HepG2 (cell line): Measurements from ENCODE around the gene NES. TPM values are rescaled to one million over a fixed set of nuclear protein-coding genes. Genes with fewer than 3 reads are reported as not detected.

Source experiments
- DNMT3B ChIP-seq: conservative IDR thresholded peaks from 2 replicates; pipeline ENCODE4 v1.6.1; 2016; ENCODE audit warnings: missing biosample characterization, control low read depth
- EP300 ChIP-seq, 3 experiments: sonication (generic) in 1 of 3; formaldehyde crosslinking in 1 of 3; IDR thresholded peaks; 2 replicates each; pipeline versions ENCODE4 v1.5.1 to v1.6.1; 2011 to 2020; ENCODE audit warnings: low read depth in 2 of 3, low read length in 2 of 3, borderline replicate concordance in 1 of 3, improper control_type of control experiment in 1 of 3, mild to moderate bottlenecking in 1 of 3, missing genetic modification reagents in 1 of 3, moderate library complexity in 1 of 3
- FOSL2 ChIP-seq: sonication (generic); formaldehyde crosslinking; IDR thresholded peaks from 2 replicates; pipeline ENCODE4 v1.4.0; 2020; ENCODE audit warnings: missing genetic modification reagents
- HDAC2 ChIP-seq: sonication (generic); formaldehyde crosslinking; IDR thresholded peaks from 2 replicates; pipeline ENCODE4 v1.4.0; 2020; ENCODE audit warnings: missing genetic modification reagents
- HHEX ChIP-seq: IDR thresholded peaks from 2 replicates; pipeline ENCODE4 v1.6.1; 2016; ENCODE audit warnings: control low read depth
- KDM4B ChIP-seq: sonication (generic); formaldehyde crosslinking; IDR thresholded peaks from 2 replicates; pipeline ENCODE4 v1.4.0; 2020; ENCODE audit warnings: missing genetic modification reagents
- KLF13 ChIP-seq: sonication (generic); formaldehyde crosslinking; IDR thresholded peaks from 2 replicates; pipeline ENCODE4 v1.4.0; 2020; ENCODE audit warnings: mild to moderate bottlenecking, missing genetic modification reagents
- KLF16 ChIP-seq, 2 experiments: sonication (generic) in 1 of 2; formaldehyde crosslinking in 1 of 2; IDR thresholded peaks; 2 replicates each; pipeline versions ENCODE4 v1.6.1 to v1.8.0; 2016 to 2023; ENCODE audit warnings: missing genetic modification reagents in 2 of 2, missing compliant biosample characterization in 1 of 2
- NR2F1 ChIP-seq, 2 experiments: fragments of 450-650 bp in 1 of 2; formaldehyde crosslinking in 1 of 2; IDR thresholded peaks; 2 replicates each; pipeline versions ENCODE4 v1.5.0 to v1.6.1; 2016 to 2020; ENCODE audit warnings: mild to moderate bottlenecking in 1 of 2, missing compliant biosample characterization in 1 of 2, missing genetic modification reagents in 1 of 2, moderate library complexity in 1 of 2
- PAF1 ChIP-seq: IDR thresholded peaks from 2 replicates; pipeline ENCODE4 v1.6.1; 2016; ENCODE audit warnings: missing genetic modification reagents, missing compliant biosample characterization
- PHF20 ChIP-seq: sonication (generic); formaldehyde crosslinking; IDR thresholded peaks from 2 replicates; pipeline ENCODE4 v1.5.0; 2020; ENCODE audit warnings: mild to moderate bottlenecking, missing genetic modification reagents
- SAFB2 ChIP-seq: sonication (generic); formaldehyde crosslinking; IDR thresholded peaks from 2 replicates; pipeline ENCODE4 v1.5.1; 2020; ENCODE audit warnings: missing genetic modification reagents, low read depth, mild to moderate bottlenecking, borderline replicate concordance
- SKI ChIP-seq: fragments of 450-650 bp; IDR thresholded peaks from one replicate; pipeline ENCODE4 v1.6.1; 2018; ENCODE audit warnings: mild to moderate bottlenecking; ENCODE audit not compliant: partially characterized antibody
- SOX5 ChIP-seq: IDR thresholded peaks from 2 replicates; pipeline ENCODE4 v1.6.1; 2016; ENCODE audit warnings: borderline replicate concordance
- SP4 ChIP-seq: sonication (generic); formaldehyde crosslinking; IDR thresholded peaks from 2 replicates; pipeline ENCODE4 v1.8.1; 2023; ENCODE audit warnings: mild to moderate bottlenecking, missing genetic modification reagents
- TOE1 ChIP-seq: sonication (generic); formaldehyde crosslinking; IDR thresholded peaks from 2 replicates; pipeline ENCODE4 v1.4.0; 2020; ENCODE audit warnings: mild to moderate bottlenecking, missing genetic modification reagents
- TP53 ChIP-seq: sonication (generic); formaldehyde crosslinking; conservative IDR thresholded peaks from 2 replicates; pipeline ENCODE4 v1.4.0; 2020; ENCODE audit warnings: missing genetic modification reagents
- ZMYM3 ChIP-seq: sonication (generic); formaldehyde crosslinking; IDR thresholded peaks from 2 replicates; pipeline ENCODE4 v1.5.1; 2020; ENCODE audit warnings: mild to moderate bottlenecking, missing genetic modification reagents
- ZNF24 ChIP-seq: fragments of 450-650 bp; IDR thresholded peaks from 2 replicates; pipeline ENCODE4 v1.6.1; 2017; ENCODE audit warnings: antibody characterized with exemption, mild to moderate bottlenecking
- ZNF335 ChIP-seq: sonication (generic); formaldehyde crosslinking; IDR thresholded peaks from 2 replicates; pipeline ENCODE4 v1.4.0; 2020; ENCODE audit warnings: missing genetic modification reagents
- ZNF382 ChIP-seq: sonication (generic); formaldehyde crosslinking; IDR thresholded peaks from 2 replicates; pipeline ENCODE4 v1.5.0; 2020; ENCODE audit warnings: missing genetic modification reagents, mild to moderate bottlenecking, borderline replicate concordance
- ZNF564 ChIP-seq: sonication (generic); formaldehyde crosslinking; IDR thresholded peaks from 2 replicates; pipeline ENCODE4 v1.8.1; 2023; ENCODE audit warnings: mild to moderate bottlenecking, missing genetic modification reagents
- ZNF766 ChIP-seq: sonication (generic); formaldehyde crosslinking; IDR thresholded peaks from 2 replicates; pipeline ENCODE4 v1.5.0; 2020; ENCODE audit warnings: missing genetic modification reagents, borderline replicate concordance
- ZNF850 ChIP-seq: sonication (generic); formaldehyde crosslinking; conservative IDR thresholded peaks from 2 replicates; pipeline ENCODE4 v1.9.0; 2021; ENCODE audit warnings: mild to moderate bottlenecking, missing genetic modification reagents
- polyA plus RNA-seq, 8 experiments: library from polyadenylated mRNA; depleted of rRNA in 3 of 8; stranded (reverse) in 7 of 8; unstranded in 1 of 8; fragments of >200 nt; fragmentation: Illumina TruSeq in 4 of 8; extraction: Trizol in 4 of 8; gene quantifications; 2 replicates each; pipeline versions ENCODE4 v1.2.1 to v1.2.3, GENCODE V29; 2011 to 2016; ENCODE audit warnings: low read depth in 4 of 8, missing spikeins in 1 of 8, mixed read lengths in 1 of 8; ENCODE audit not compliant: insufficient read depth in 1 of 8
- total RNA-seq, 5 experiments: library from RNA; depleted of rRNA; stranded (reverse); fragments of >200 nt; fragmentation: Illumina TruSeq; extraction: Trizol; gene quantifications; 2 replicates each; pipeline ENCODE4 v1.2.3, GENCODE V29; 2016; ENCODE audit warnings: low read depth in 1 of 5
- TF ChIP-seq, protein P1 (sequence below): sonication (generic); formaldehyde crosslinking; IDR thresholded peaks from 2 replicates; pipeline ENCODE4 v1.5.0; 2020; ENCODE audit warnings: missing genetic modification reagents, mild to moderate bottlenecking, borderline replicate concordance
- TF ChIP-seq, protein P2 (sequence below): sonication (generic); formaldehyde crosslinking; IDR thresholded peaks from 2 replicates; pipeline ENCODE4 v1.4.0; 2020; ENCODE audit warnings: missing genetic modification reagents
- TF ChIP-seq, protein P3 (sequence below): sonication (generic); formaldehyde crosslinking; conservative IDR thresholded peaks from 2 replicates; pipeline ENCODE4 v1.8.0; 2022; ENCODE audit warnings: low read depth, missing genetic modification reagents

NES gene
- total and polyA plus RNA-seq, 2 of the 13 experiments (the other 11 are each of a cell fraction or from before 2014, with no cell fraction given) = 1.7 to 16.6 TPM

DNA sequence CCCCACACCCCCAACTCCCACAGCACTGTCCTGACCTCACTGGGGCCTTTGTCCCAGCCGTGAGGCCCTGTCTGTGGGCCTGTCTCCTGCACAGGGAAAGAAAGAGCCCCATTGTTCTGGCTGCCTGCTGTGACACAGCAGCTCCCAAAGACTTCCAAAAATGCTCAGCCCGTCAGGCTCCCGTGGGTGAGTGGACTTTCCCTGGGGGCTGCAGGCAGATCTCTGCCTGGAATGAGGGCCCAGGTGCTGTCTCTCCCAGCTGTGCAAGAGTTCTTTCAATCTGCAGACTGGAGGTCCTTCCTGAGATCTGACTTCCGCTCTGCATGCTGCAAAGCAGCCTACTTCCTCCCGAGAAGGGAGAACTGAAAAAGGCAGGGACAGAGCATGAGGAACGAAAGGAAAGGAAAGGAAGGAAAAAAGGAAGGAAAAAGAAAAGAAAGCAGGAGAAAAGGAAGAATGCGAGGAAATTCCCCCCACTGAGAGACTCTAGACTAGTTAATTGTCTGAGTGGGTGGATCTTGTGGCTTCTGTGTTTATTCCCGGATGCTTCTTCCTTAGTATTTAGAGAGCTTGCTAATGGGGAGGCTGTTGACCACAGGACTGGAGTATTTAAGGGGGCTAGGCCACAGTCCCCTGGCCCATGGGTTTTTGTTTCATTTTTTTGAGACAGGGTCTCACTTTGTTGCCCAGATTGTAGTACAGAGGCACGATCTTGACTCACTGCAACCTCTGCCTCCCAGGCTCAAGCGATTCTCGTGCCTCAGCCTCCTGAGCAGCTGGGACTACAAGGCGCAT lies 15.0 kb downstream of the NES start (continued):
- TF ChIP-seq KLF13 (CRISPR knock-in tag) = no peak
- TF ChIP-seq NR2F1 (CRISPR knock-in tag; IDR thresholded peaks at IDR 0.05) = no peak
- 0 out of 2 replicates have a peak, but pooled peaks have one; percentile 30 for TF ChIP-seq FOSL2 (CRISPR knock-in tag)
- no peak for TF ChIP-seq ZNF24
- peak; percentile 24; the same call in 1 of the 2 replicates for TF ChIP-seq SOX5 (CRISPR knock-in tag)
- TF ChIP-seq ZNF766 (CRISPR knock-in tag) = no peak
- no peak for TF ChIP-seq KLF16 (CRISPR knock-in tag; IDR thresholded peaks at IDR 0.05)
- TF ChIP-seq HHEX (CRISPR knock-in tag) = no peak
- TF ChIP-seq KDM4B (CRISPR knock-in tag) = no peak
- no peak for TF ChIP-seq ZNF850 (CRISPR knock-in tag)
- no peak for TF ChIP-seq ZNF382 (CRISPR knock-in tag)
- no peak for TF ChIP-seq SP4
- TF ChIP-seq ZMYM3 (CRISPR knock-in tag) = peak; percentile 98
- no peak for TF ChIP-seq ZNF564 (CRISPR knock-in tag)
- peak; percentile 73 for TF ChIP-seq SKI
- TF ChIP-seq EP300 (IDR thresholded peaks at IDR 0.05; ENCODE audit: low read depth in 2 of 2, low read length in 2 of 2) = peak in 1 of 2 experiments; percentile 52; a peak in 1 of 4 replicates
- TF ChIP-seq EP300 (CRISPR knock-in tag; IDR thresholded peaks at IDR 0.05; ENCODE audit: borderline replicate concordance) = no peak
- TF ChIP-seq, protein P1, sequence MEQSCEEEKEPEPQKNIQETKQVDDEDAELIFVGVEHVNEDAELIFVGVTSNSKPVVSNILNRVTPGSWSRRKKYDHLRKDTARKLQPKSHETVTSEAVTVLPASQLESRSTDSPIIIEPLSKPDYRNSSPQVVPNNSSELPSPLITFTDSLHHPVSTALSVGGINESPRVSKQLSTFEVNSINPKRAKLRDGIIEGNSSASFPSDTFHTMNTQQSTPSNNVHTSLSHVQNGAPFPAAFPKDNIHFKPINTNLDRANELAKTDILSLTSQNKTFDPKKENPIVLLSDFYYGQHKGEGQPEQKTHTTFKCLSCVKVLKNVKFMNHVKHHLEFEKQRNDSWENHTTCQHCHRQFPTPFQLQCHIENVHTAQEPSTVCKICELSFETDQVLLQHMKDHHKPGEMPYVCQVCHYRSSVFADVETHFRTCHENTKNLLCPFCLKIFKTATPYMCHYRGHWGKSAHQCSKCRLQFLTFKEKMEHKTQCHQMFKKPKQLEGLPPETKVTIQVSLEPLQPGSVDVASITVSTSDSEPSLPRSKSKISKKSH (CRISPR knock-in tag) = no peak
- no peak for TF ChIP-seq DNMT3B (CRISPR knock-in tag)
- TF ChIP-seq PHF20 (CRISPR knock-in tag) = no peak
- TF ChIP-seq, protein P2, sequence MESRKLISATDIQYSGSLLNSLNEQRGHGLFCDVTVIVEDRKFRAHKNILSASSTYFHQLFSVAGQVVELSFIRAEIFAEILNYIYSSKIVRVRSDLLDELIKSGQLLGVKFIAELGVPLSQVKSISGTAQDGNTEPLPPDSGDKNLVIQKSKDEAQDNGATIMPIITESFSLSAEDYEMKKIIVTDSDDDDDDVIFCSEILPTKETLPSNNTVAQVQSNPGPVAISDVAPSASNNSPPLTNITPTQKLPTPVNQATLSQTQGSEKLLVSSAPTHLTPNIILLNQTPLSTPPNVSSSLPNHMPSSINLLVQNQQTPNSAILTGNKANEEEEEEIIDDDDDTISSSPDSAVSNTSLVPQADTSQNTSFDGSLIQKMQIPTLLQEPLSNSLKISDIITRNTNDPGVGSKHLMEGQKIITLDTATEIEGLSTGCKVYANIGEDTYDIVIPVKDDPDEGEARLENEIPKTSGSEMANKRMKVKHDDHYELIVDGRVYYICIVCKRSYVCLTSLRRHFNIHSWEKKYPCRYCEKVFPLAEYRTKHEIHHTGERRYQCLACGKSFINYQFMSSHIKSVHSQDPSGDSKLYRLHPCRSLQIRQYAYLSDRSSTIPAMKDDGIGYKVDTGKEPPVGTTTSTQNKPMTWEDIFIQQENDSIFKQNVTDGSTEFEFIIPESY (CRISPR knock-in tag) = no peak
- TF ChIP-seq, protein P3, sequence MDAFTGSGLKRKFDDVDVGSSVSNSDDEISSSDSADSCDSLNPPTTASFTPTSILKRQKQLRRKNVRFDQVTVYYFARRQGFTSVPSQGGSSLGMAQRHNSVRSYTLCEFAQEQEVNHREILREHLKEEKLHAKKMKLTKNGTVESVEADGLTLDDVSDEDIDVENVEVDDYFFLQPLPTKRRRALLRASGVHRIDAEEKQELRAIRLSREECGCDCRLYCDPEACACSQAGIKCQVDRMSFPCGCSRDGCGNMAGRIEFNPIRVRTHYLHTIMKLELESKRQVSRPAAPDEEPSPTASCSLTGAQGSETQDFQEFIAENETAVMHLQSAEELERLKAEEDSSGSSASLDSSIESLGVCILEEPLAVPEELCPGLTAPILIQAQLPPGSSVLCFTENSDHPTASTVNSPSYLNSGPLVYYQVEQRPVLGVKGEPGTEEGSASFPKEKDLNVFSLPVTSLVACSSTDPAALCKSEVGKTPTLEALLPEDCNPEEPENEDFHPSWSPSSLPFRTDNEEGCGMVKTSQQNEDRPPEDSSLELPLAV (CRISPR knock-in tag) = no peak
- no peak for TF ChIP-seq PAF1
- TF ChIP-seq TOE1 (CRISPR knock-in tag) = no peak
- TF ChIP-seq ZNF335 = no peak
- TF ChIP-seq HDAC2 = no peak; the same call in 1 of the 2 replicates
- no peak for TF ChIP-seq TP53 (CRISPR knock-in tag)
- no peak for TF ChIP-seq SAFB2 (CRISPR knock-in tag)
